ENCODE data around the gene KCNA10.

- no peak for TF ChIP-seq CTCF (optimal IDR thresholded peaks at IDR 0.05 in 1 of 3, IDR thresholded peaks at IDR 0.05 in 1 of 3, conservative IDR thresholded peaks at IDR 0.05 in 1 of 3; ENCODE audit: extremely low read depth in 1 of 3, insufficient read depth in 2 of 3, low read length in 3 of 3)
- no peak for TF ChIP-seq EZH2 (IDR thresholded peaks at IDR 0.05; ENCODE audit: low read length)
Measured at GRCh38 chr1:110502402-110503151, 16.4 kb downstream of the KCNA10 start.

Data from keratinocyte (primary cell).